GM12878 (cell line): ENCODE data around the gene ZBTB32. TPM values are rescaled to one million over a fixed set of nuclear protein-coding genes. Genes with fewer than 3 reads are reported as not detected.

Experiments
- ATAC-seq: fragments of 200-7000 bp; cut with Tn5 transposase; 3 replicates; pipeline ENCODE4 v1.9.1; 2020; ENCODE audit warnings: mild to moderate bottlenecking, moderate library complexity
- BruUV-seq: library from RNA; stranded (reverse); fragments of 400-500 nt; replicated peaks from 2 replicates; lab custom pipeline; 2021; lab: Mats Ljungman, UMichigan
- CTCF ChIA-PET: fragments of 300-600 bp; sonication (Branson Sonifier 250); formaldehyde crosslinking; extraction: SDS; loops from one replicate; lab custom pipeline; 2021; ENCODE audit warnings: inconsistent platforms; lab: Yijun Ruan, JAX
- POLR2A ChIA-PET: fragments of 350-600 bp; formaldehyde crosslinking; extraction: SDS; loops from one replicate; lab custom pipeline; 2021; ENCODE audit warnings: inconsistent platforms; lab: Charles Lee
- RAD21 ChIA-PET: fragments of 300-600 bp; sonication (Branson Sonifier 250); formaldehyde crosslinking; loops from one replicate; lab custom pipeline; 2023; ENCODE audit warnings: antibody characterized with exemption; ENCODE audit not compliant: unreplicated experiment; lab: Charles Lee
- SMC1A ChIA-PET: fragments of 300-600 bp; sonication (Branson Sonifier 250); formaldehyde crosslinking; loops from one replicate; lab custom pipeline; 2023; ENCODE audit not compliant: unreplicated experiment, uncharacterized antibody; lab: Charles Lee
- DNase-seq: peaks from one replicate; pipeline ENCODE4 v3.0.0-alpha.2; 2011; ENCODE audit warnings: low read depth, low spot score
- FAIRE-seq: peaks from 3 replicates; lab custom pipeline; 2011; peaks lifted over from hg19 to GRCh38; lab: Jason Lieb, UNC
- H2AFZ ChIP-seq: 2 replicates; pipeline ENCODE4 v1.6.0; 2011; ENCODE audit warnings: low read depth, low read length, control low read depth; ENCODE audit not compliant: control insufficient read depth
- H3K27ac ChIP-seq: 2 replicates; pipeline ENCODE4 v1.5.1; 2011; ENCODE audit warnings: control low read depth; ENCODE audit not compliant: control insufficient read depth, insufficient read depth
- H3K27me3 ChIP-seq, 2 experiments: replicated peaks in 1 of 2; 2 replicates each; pipeline versions ENCODE4 v1.6.0 to v1.6.1; 2011; ENCODE audit warnings: low read length in 1 of 2; ENCODE audit not compliant: control insufficient read depth in 2 of 2, insufficient read depth in 2 of 2
- H3K36me3 ChIP-seq, 2 experiments: 2 replicates each; pipeline ENCODE4 v1.5.1; 2011; ENCODE audit warnings: low read length in 1 of 2; ENCODE audit not compliant: control insufficient read depth in 2 of 2, insufficient read depth in 2 of 2
- H3K4me1 ChIP-seq: 2 replicates; pipeline ENCODE4 v1.6.1; 2011; ENCODE audit warnings: mild to moderate bottlenecking, low read length, moderate library complexity, mixed read lengths; ENCODE audit not compliant: control insufficient read depth, insufficient read depth
- H3K4me2 ChIP-seq: 2 replicates; pipeline ENCODE4 v1.6.0; 2011; ENCODE audit warnings: control low read depth; ENCODE audit not compliant: control insufficient read depth, insufficient read depth
- H3K4me3 ChIP-seq: fragments of 200-600 bp; sonication (generic); 2 replicates; pipeline ENCODE4 v1.5.1; 2016
- H3K79me2 ChIP-seq: 2 replicates; pipeline ENCODE4 v1.6.0; 2011; ENCODE audit warnings: low read length; ENCODE audit not compliant: control insufficient read depth, insufficient read depth
- H3K9ac ChIP-seq: 2 replicates; pipeline ENCODE4 v1.8.0; 2011; ENCODE audit warnings: low read length, control low read depth, mixed read lengths; ENCODE audit not compliant: control insufficient read depth, insufficient read depth
- H3K9me3 ChIP-seq: replicated peaks from 3 replicates; pipeline ENCODE4 v1.5.1; 2011; ENCODE audit warnings: mild to moderate bottlenecking, low read length; ENCODE audit not compliant: control insufficient read depth, insufficient read depth
- H4K20me1 ChIP-seq: 2 replicates; pipeline ENCODE4 v1.6.0; 2011; ENCODE audit not compliant: control insufficient read depth, insufficient read depth
- EED ChIP-seq: sonication (generic); IDR thresholded peaks from 2 replicates; pipeline ENCODE4 v1.6.1; 2016; ENCODE audit warnings: antibody characterized with exemption, low read depth
- ELK1 ChIP-seq: IDR thresholded peaks from 2 replicates; pipeline ENCODE4 v1.6.1; 2012; ENCODE audit warnings: low read depth, low read length, improper control_type of control experiment
- FOXM1 ChIP-seq: IDR thresholded peaks from 2 replicates; pipeline ENCODE4 v1.6.1; 2012; ENCODE audit warnings: low read depth, mild to moderate bottlenecking, inconsistent platforms, low read length, moderate library complexity
- HDAC2 ChIP-seq: fragments of 200-600 bp; sonication (generic); IDR thresholded peaks from 2 replicates; pipeline ENCODE4 v1.6.1; 2017
- IKZF1 ChIP-seq: fragments of 450-650 bp; conservative IDR thresholded peaks from 2 replicates; pipeline ENCODE4 v1.6.1; 2017; ENCODE audit warnings: antibody characterized with exemption, mild to moderate bottlenecking
- IRF3 ChIP-seq: fragments of 450-650 bp; IDR thresholded peaks from 2 replicates; pipeline ENCODE4 v1.6.1; 2014; ENCODE audit warnings: mild to moderate bottlenecking
- IRF4 ChIP-seq: IDR thresholded peaks from 2 replicates; pipeline ENCODE4 v1.6.1; 2011; ENCODE audit warnings: low read depth, low read length
- JUND ChIP-seq: IDR thresholded peaks from 2 replicates; pipeline ENCODE4 v1.6.1; 2012; ENCODE audit warnings: low read depth, mild to moderate bottlenecking, low read length, improper control_type of control experiment, moderate library complexity
- NR2F1 ChIP-seq: fragments of 450-650 bp; conservative IDR thresholded peaks from 2 replicates; pipeline ENCODE4 v1.6.1; 2017; ENCODE audit warnings: mild to moderate bottlenecking
- PAX5 ChIP-seq: IDR thresholded peaks from 2 replicates; pipeline ENCODE4 v1.6.1; 2011; ENCODE audit warnings: low read depth, low read length, borderline replicate concordance
- POLR2A ChIP-seq: IDR thresholded peaks from 2 replicates; pipeline ENCODE4 v1.6.1; 2011; ENCODE audit warnings: low read depth, mild to moderate bottlenecking, low read length
- RBBP5 ChIP-seq: fragments of 200-600 bp; sonication (generic); conservative IDR thresholded peaks from 2 replicates; pipeline ENCODE4 v1.6.1; 2016
- RCOR1 ChIP-seq: conservative IDR thresholded peaks from 2 replicates; pipeline ENCODE4 v1.6.1; 2012; ENCODE audit warnings: low read depth, low read length, improper control_type of control experiment
- SUPT20H ChIP-seq: IDR thresholded peaks from 2 replicates; pipeline ENCODE4 v1.6.1; 2011; ENCODE audit warnings: low read depth, mild to moderate bottlenecking, low read length, moderate library complexity, borderline replicate concordance; ENCODE audit not compliant: control insufficient read depth
- ZNF217 ChIP-seq: fragments of 450-650 bp; IDR thresholded peaks from 2 replicates; pipeline ENCODE4 v1.6.1; 2017; ENCODE audit warnings: antibody characterized with exemption, mild to moderate bottlenecking
- ZNF24 ChIP-seq: fragments of 450-650 bp; IDR thresholded peaks from 2 replicates; pipeline ENCODE4 v1.6.1; 2017; ENCODE audit warnings: antibody characterized with exemption, mild to moderate bottlenecking
- ZNF274 ChIP-seq: IDR thresholded peaks from one replicate; pipeline ENCODE4 v1.8.0; 2011; ENCODE audit not compliant: insufficient read length, insufficient read depth
- WGBS: methylation state at CpG from one replicate; pipeline ENCODE4 v1.1.6; 2016; ENCODE audit warnings: low lambda C conversion rate; ENCODE audit not compliant: insufficient replicate concordance, insufficient coverage; ENCODE audit errors: missing lambda C conversion rate; 5-methylcytosine and 5-hydroxymethylcytosine counted together
- in situ Hi-C: fragments of 300-500 bp; cut with MboI; formaldehyde crosslinking; loops from 9 replicates; pipeline ENCODE4 v1.14.3; 2018; ENCODE audit warnings: mixed read lengths
- intact Hi-C: fragments of 100-400 bp; cut with micrococcal nuclease; formaldehyde crosslinking; loops from one replicate; pipeline ENCODE4 v1.14.2; 2022; ENCODE audit not compliant: unreplicated experiment
- polyA plus RNA-seq, 11 experiments: library from polyadenylated mRNA; depleted of rRNA in 4 of 11; unstranded in 6 of 11; stranded (reverse) in 5 of 11; fragments of >200 nt; fragmentation: Nextera tagmentation in 4 of 11; fragmentation: Illumina TruSeq in 1 of 11; extraction: Ambion mirVana in 4 of 11; extraction: Trizol in 1 of 11; gene quantifications; 1 replicate in 1 of 11; 2 replicates in 10 of 11; pipeline versions ENCODE4 v1.2.1 to v1.2.3, GENCODE V29; 2011 to 2016; ENCODE audit warnings: inconsistent platforms in 2 of 11, missing spikeins in 2 of 11, low read depth in 1 of 11
- total RNA-seq, 4 experiments: library from RNA; depleted of rRNA in 3 of 4; stranded (reverse); fragments of >200 nt in 3 of 4; fragmentation: Illumina TruSeq in 1 of 4; extraction: Trizol in 1 of 4; gene quantifications; 2 replicates each; pipeline versions ENCODE4 v1.2.1 to v1.2.3, GENCODE V29; 2013 to 2021

Gene ZBTB32
- total and polyA plus RNA-seq, 10 of the 15 experiments (the other 5 are each of a cell fraction or from before 2014, with no cell fraction given): 1.0 to 46.7 (median 16.0) TPM

- BruUV-seq: no TSS peak
- FAIRE-seq: no peak
These were observed 23.8 kb downstream of the ZBTB32 start for GRCh38 chr19:35727956-35728706.

GRCh38 chr19:35729021-35729420 is 24.7 kb downstream of the ZBTB32 start:
- 96% methylated on average over 18 of the region's 18 CpGs for WGBS
- TF ChIP-seq RCOR1: no peak
- no peak for TF ChIP-seq ZNF217
- TF ChIP-seq FOXM1: no peak
- TF ChIP-seq SUPT20H: no peak
- TF ChIP-seq IRF3: no peak
- no peak for TF ChIP-seq PAX5
- TF ChIP-seq ZNF24: no peak
- TF ChIP-seq RBBP5: no peak
- no peak for TF ChIP-seq IRF4
- no peak for TF ChIP-seq IKZF1
- no peak for TF ChIP-seq ELK1
- TF ChIP-seq EED: no peak
- no peak for TF ChIP-seq NR2F1
- TF ChIP-seq HDAC2: no peak

More at GRCh38 chr19:35727956-35728706, 23.8 kb downstream of the ZBTB32 start:
- H3K4me1 ChIP-seq: no peaks in the 10 kb centered on the region
- no peaks in the 10 kb centered on the region for H3K79me2 ChIP-seq
- DNase-seq (no peak), ATAC-seq (no peak)
- ChIA-PET SMC1A (no interaction called here), CTCF (interaction anchor here (1.5 kb wide), 1 partner anchor 12 kb away, joined by 3 read pairs; no protein-coding TSS in a partner anchor), RAD21 (no interaction called here), POLR2A (interaction anchor here (0.9 to 1.0 kb wide), 2 partner anchors 10 to 12 kb away, joined by 3 to 4 read pairs; no protein-coding TSS in a partner anchor)
- TF ChIP-seq ZNF274 (no peak), PAX5 (no peak), JUND (no peak), POLR2A (peak; percentile 22; the same call in 1 of the 2 replicates)
- H3K4me3 ChIP-seq: no peak overlapping the region
- H3K27me3 ChIP-seq: no peaks in the 10 kb centered on the region
- H4K20me1 ChIP-seq: no peaks in the 10 kb centered on the region; the same call in 1 of the 2 replicates
- H3K36me3 ChIP-seq: peaks cover 33 to 53% of the 10 kb centered on the region in 2 experiments
- intact Hi-C loops (no loop called here), in situ Hi-C loops (no loop called here)
- H3K4me2 ChIP-seq: no peak overlapping the region
- no peak overlapping the region for H2AFZ ChIP-seq
- no peaks in the 10 kb centered on the region for H3K9me3 ChIP-seq
- 98% methylated on average over 19 of the region's 19 CpGs for WGBS
- H3K9ac ChIP-seq: no peak overlapping the region
- H3K27ac ChIP-seq: no peak overlapping the region

More at GRCh38 chr19:35729021-35729420, 24.7 kb downstream of the ZBTB32 start:
- H3K27ac ChIP-seq: no peak overlapping the region
- no peak overlapping the region for H3K9ac ChIP-seq
- H2AFZ ChIP-seq: no peak overlapping the region
- no peak for ATAC-seq
- no peaks in the 10 kb centered on the region for H3K9me3 ChIP-seq
- no peak overlapping the region for H3K4me3 ChIP-seq
- FAIRE-seq: no peak
- ChIA-PET RAD21 (no interaction called here), CTCF (interaction anchor here (1.5 kb wide), 1 partner anchor 11 kb away, joined by 3 read pairs; no protein-coding TSS in a partner anchor), SMC1A (no interaction called here), POLR2A (no interaction called here)
- intact Hi-C loops: no loop called here
- no peaks in the 10 kb centered on the region for H3K4me1 ChIP-seq
- no peaks in the 10 kb centered on the region for H3K27me3 ChIP-seq
- in situ Hi-C loops: no loop called here
- no TSS peak for BruUV-seq
- H3K36me3 ChIP-seq: peaks cover 26 to 52% of the 10 kb centered on the region in 2 experiments
- no peak overlapping the region for H3K4me2 ChIP-seq
- H4K20me1 ChIP-seq: no peaks in the 10 kb centered on the region; the same call in 1 of the 2 replicates
- DNase-seq: no peak
- H3K79me2 ChIP-seq: no peaks in the 10 kb centered on the region
